ENCODE results near the gene CROCC.

The CROCC gene

GRCh38 chr1:16976966-16977365, 55.2 kb downstream of the CROCC start:
- no peak overlapping the region for H3K4me3 ChIP-seq (ENCODE audit: low read depth, low read length)
- no peaks in the 10 kb centered on the region for H3K9me3 ChIP-seq (ENCODE audit: control insufficient read depth, insufficient read depth, low read length)
- no peak overlapping the region for H3K27ac ChIP-seq (ENCODE audit: low read depth, low read length)
- no peak overlapping the region for H3K9ac ChIP-seq (ENCODE audit: low read depth, low read length)
- peaks cover 11% of the 10 kb centered on the region for H3K4me1 ChIP-seq (ENCODE audit: control insufficient read depth, insufficient read depth, low read length)
- peaks cover 46% of the 10 kb centered on the region for H3K36me3 ChIP-seq (ENCODE audit: control insufficient read depth, insufficient read depth, low read length)
- H3K27me3 ChIP-seq (ENCODE audit: control insufficient read depth, insufficient read depth, low read length): no peaks in the 10 kb centered on the region

GRCh38 chr1:16977377-16977776, 55.6 kb downstream of the CROCC start:
- Histone ChIP-seq H3K4me3 (ENCODE audit: low read depth, low read length) (no peak overlapping the region), H3K9me3 (ENCODE audit: control insufficient read depth, insufficient read depth, low read length) (no peaks in the 10 kb centered on the region), H3K27ac (ENCODE audit: low read depth, low read length) (no peak overlapping the region), H3K9ac (ENCODE audit: low read depth, low read length) (no peak overlapping the region), H3K27me3 (ENCODE audit: control insufficient read depth, insufficient read depth, low read length) (no peaks in the 10 kb centered on the region), H3K4me1 (ENCODE audit: control insufficient read depth, insufficient read depth, low read length) (peaks cover 8% of the 10 kb centered on the region), H3K36me3 (ENCODE audit: control insufficient read depth, insufficient read depth, low read length) (peaks cover 42% of the 10 kb centered on the region)

- Histone ChIP-seq H3K4me1 (ENCODE audit: control insufficient read depth, insufficient read depth, low read length) (peaks cover 8% of the 10 kb centered on the region), H3K36me3 (ENCODE audit: control insufficient read depth, insufficient read depth, low read length) (peaks cover 35% of the 10 kb centered on the region), H3K27ac (ENCODE audit: low read depth, low read length) (no peak overlapping the region), H3K27me3 (ENCODE audit: control insufficient read depth, insufficient read depth, low read length) (no peaks in the 10 kb centered on the region), H3K9me3 (ENCODE audit: control insufficient read depth, insufficient read depth, low read length) (no peaks in the 10 kb centered on the region), H3K9ac (ENCODE audit: low read depth, low read length) (no peak overlapping the region), H3K4me3 (ENCODE audit: low read depth, low read length) (no peak overlapping the region)
Observed at GRCh38 chr1:16978139-16978538, 56.4 kb downstream of the CROCC start.

- peak overlapping the region; percentile 29 for H3K27ac ChIP-seq (ENCODE audit: low read depth, low read length)
- peak overlapping the region; percentile 74; the same call in 1 of the 2 replicates for H3K9ac ChIP-seq (ENCODE audit: low read depth, low read length)
- peaks cover 30% of the 10 kb centered on the region for H3K36me3 ChIP-seq (ENCODE audit: control insufficient read depth, insufficient read depth, low read length)
- H3K27me3 ChIP-seq (ENCODE audit: control insufficient read depth, insufficient read depth, low read length): no peaks in the 10 kb centered on the region
- H3K4me1 ChIP-seq (ENCODE audit: control insufficient read depth, insufficient read depth, low read length): peaks cover 8% of the 10 kb centered on the region
- peak overlapping the region; percentile 90 for H3K4me3 ChIP-seq (ENCODE audit: low read depth, low read length)
- no peaks in the 10 kb centered on the region for H3K9me3 ChIP-seq (ENCODE audit: control insufficient read depth, insufficient read depth, low read length)
Observed at GRCh38 chr1:16978567-16979474, 57.1 kb downstream of the CROCC start.

- H3K9ac ChIP-seq (ENCODE audit: low read depth, low read length): peak overlapping the region; percentile 74
- peaks cover 8% of the 10 kb centered on the region for H3K4me1 ChIP-seq (ENCODE audit: control insufficient read depth, insufficient read depth, low read length)
Observed at GRCh38 chr1:16979475-16980327, 58.0 kb downstream of the CROCC start.

GRCh38 chr1:16980473-16981268, 58.9 kb downstream of the CROCC start, which contains the start of gene MFAP2:
MFAP2 (minus strand) TSS chr1:16980620; CDS start chr1:16978273, 2,347 bp downstream.
- no peaks in the 10 kb centered on the region for H3K27me3 ChIP-seq (ENCODE audit: control insufficient read depth, insufficient read depth, low read length)
- peaks cover 23% of the 10 kb centered on the region for H3K36me3 ChIP-seq (ENCODE audit: control insufficient read depth, insufficient read depth, low read length)
- peak within 1 kb of the TSS; percentile 74 for H3K9ac ChIP-seq (ENCODE audit: low read depth, low read length)
- H3K9me3 ChIP-seq (ENCODE audit: control insufficient read depth, insufficient read depth, low read length): no peaks in the 10 kb centered on the region
- peak within 1 kb of the TSS; percentile 82 for H3K27ac ChIP-seq (ENCODE audit: low read depth, low read length)
- peak within 1 kb of the TSS; percentile 90 for H3K4me3 ChIP-seq (ENCODE audit: low read depth, low read length)
- H3K4me1 ChIP-seq (ENCODE audit: control insufficient read depth, insufficient read depth, low read length): peaks cover 8% of the 10 kb centered on the region

More at GRCh38 chr1:16979475-16980327, 58.0 kb downstream of the CROCC start:
- peaks cover 30% of the 10 kb centered on the region for H3K36me3 ChIP-seq (ENCODE audit: control insufficient read depth, insufficient read depth, low read length)
- H3K27me3 ChIP-seq (ENCODE audit: control insufficient read depth, insufficient read depth, low read length): no peaks in the 10 kb centered on the region
- H3K27ac ChIP-seq (ENCODE audit: low read depth, low read length): peak overlapping the region; percentile 82
- H3K4me3 ChIP-seq (ENCODE audit: low read depth, low read length): peak overlapping the region; percentile 90
- H3K9me3 ChIP-seq (ENCODE audit: control insufficient read depth, insufficient read depth, low read length): no peaks in the 10 kb centered on the region

- Histone ChIP-seq H3K4me3 (ENCODE audit: low read depth, low read length) (no peak overlapping the region), H3K27me3 (ENCODE audit: control insufficient read depth, insufficient read depth, low read length) (no peaks in the 10 kb centered on the region), H3K9ac (ENCODE audit: low read depth, low read length) (no peak overlapping the region), H3K4me1 (ENCODE audit: control insufficient read depth, insufficient read depth, low read length) (peaks cover 8% of the 10 kb centered on the region), H3K27ac (ENCODE audit: low read depth, low read length) (no peak overlapping the region), H3K9me3 (ENCODE audit: control insufficient read depth, insufficient read depth, low read length) (no peaks in the 10 kb centered on the region), H3K36me3 (ENCODE audit: control insufficient read depth, insufficient read depth, low read length) (peaks cover 22% of the 10 kb centered on the region)
Observed at GRCh38 chr1:16981269-16981849, 59.6 kb downstream of the CROCC start.

GRCh38 chr1:16982902-16983301, 61.2 kb downstream of the CROCC start:
- H3K4me1 ChIP-seq (ENCODE audit: control insufficient read depth, insufficient read depth, low read length): peaks cover 8% of the 10 kb centered on the region
- H3K9ac ChIP-seq (ENCODE audit: low read depth, low read length): no peak overlapping the region
- H3K27ac ChIP-seq (ENCODE audit: low read depth, low read length): no peak overlapping the region
- peaks cover 10% of the 10 kb centered on the region for H3K36me3 ChIP-seq (ENCODE audit: control insufficient read depth, insufficient read depth, low read length)
- no peaks in the 10 kb centered on the region for H3K27me3 ChIP-seq (ENCODE audit: control insufficient read depth, insufficient read depth, low read length)
- no peaks in the 10 kb centered on the region for H3K9me3 ChIP-seq (ENCODE audit: control insufficient read depth, insufficient read depth, low read length)
- no peak overlapping the region for H3K4me3 ChIP-seq (ENCODE audit: low read depth, low read length)

GRCh38 chr1:16983649-16984048, 61.9 kb downstream of the CROCC start:
- H3K27me3 ChIP-seq (ENCODE audit: control insufficient read depth, insufficient read depth, low read length): no peaks in the 10 kb centered on the region
- H3K4me3 ChIP-seq (ENCODE audit: low read depth, low read length): no peak overlapping the region
- H3K27ac ChIP-seq (ENCODE audit: low read depth, low read length): no peak overlapping the region
- H3K36me3 ChIP-seq (ENCODE audit: control insufficient read depth, insufficient read depth, low read length): peaks cover 13% of the 10 kb centered on the region
- H3K4me1 ChIP-seq (ENCODE audit: control insufficient read depth, insufficient read depth, low read length): peaks cover 8% of the 10 kb centered on the region
- H3K9ac ChIP-seq (ENCODE audit: low read depth, low read length): no peak overlapping the region
- no peaks in the 10 kb centered on the region for H3K9me3 ChIP-seq (ENCODE audit: control insufficient read depth, insufficient read depth, low read length)

GRCh38 chr1:16984717-16985116, 63.0 kb downstream of the CROCC start:
- Histone ChIP-seq H3K4me3 (ENCODE audit: low read depth, low read length) (no peak overlapping the region), H3K4me1 (ENCODE audit: control insufficient read depth, insufficient read depth, low read length) (peaks cover 3% of the 10 kb centered on the region; the same call in 1 of the 2 replicates), H3K27ac (ENCODE audit: low read depth, low read length) (no peak overlapping the region), H3K27me3 (ENCODE audit: control insufficient read depth, insufficient read depth, low read length) (no peaks in the 10 kb centered on the region), H3K9me3 (ENCODE audit: control insufficient read depth, insufficient read depth, low read length) (no peaks in the 10 kb centered on the region), H3K9ac (ENCODE audit: low read depth, low read length) (no peak overlapping the region), H3K36me3 (ENCODE audit: control insufficient read depth, insufficient read depth, low read length) (peaks cover 16% of the 10 kb centered on the region)

All from HUES48 (cell line).